Muscle of arm (tissue), 12 donors: ENCODE results near the gene NUP88. TPM values are rescaled to one million over a fixed set of nuclear protein-coding genes. Genes with fewer than 3 reads are reported as not detected.
A peak's percentile ranks its signal among the peaks of the same experiment; 100 is the strongest.

Experiments
- DNase-seq: peaks from one replicate; pipeline ENCODE4 v3.0.0-alpha.2; 2013
- polyA plus RNA-seq, 12 donors: library from polyadenylated mRNA; unstranded; fragments of 120-200 nt; gene quantifications; one replicate each; pipeline ENCODE4 v1.2.1, GENCODE V29; 2013; ENCODE audit not compliant: insufficient read length in 12 of 12

Gene NUP88
- polyA plus RNA-seq, 12 donors: 29.1 to 61.7 (median 48.5) TPM; not detected in 1

DNA sequence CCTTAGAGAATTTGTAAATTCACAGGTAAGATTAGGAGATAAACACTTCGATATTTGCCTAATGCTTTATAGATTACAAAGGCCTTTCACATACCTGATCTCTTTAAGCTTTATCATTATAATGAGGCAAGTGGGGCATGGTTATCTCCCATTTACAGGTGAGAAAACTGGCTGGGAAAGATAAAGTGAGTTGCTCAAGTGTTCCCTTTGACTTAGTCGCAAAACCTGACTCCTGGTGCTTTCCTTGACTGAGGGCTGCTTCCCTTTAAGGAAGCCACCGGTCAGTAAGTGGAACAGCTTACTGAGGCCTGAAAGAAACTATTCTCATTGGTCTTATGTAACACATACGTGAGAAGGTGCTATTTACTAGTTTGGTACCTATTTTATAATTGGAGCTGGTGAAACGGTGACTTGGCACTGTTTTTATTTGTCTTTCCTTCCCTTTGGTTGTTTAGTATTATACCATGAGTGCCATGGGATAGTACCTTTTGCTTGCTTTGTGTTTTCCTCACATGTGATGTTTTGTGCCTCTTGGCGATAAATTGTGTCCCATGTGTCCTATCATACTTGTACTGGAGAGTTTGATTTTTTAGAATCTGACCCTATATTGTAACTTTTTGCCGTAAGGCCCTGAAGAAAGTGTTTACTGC, 57.2 kb downstream of the NUP88 start:
- no peak for DNase-seq

DNA sequence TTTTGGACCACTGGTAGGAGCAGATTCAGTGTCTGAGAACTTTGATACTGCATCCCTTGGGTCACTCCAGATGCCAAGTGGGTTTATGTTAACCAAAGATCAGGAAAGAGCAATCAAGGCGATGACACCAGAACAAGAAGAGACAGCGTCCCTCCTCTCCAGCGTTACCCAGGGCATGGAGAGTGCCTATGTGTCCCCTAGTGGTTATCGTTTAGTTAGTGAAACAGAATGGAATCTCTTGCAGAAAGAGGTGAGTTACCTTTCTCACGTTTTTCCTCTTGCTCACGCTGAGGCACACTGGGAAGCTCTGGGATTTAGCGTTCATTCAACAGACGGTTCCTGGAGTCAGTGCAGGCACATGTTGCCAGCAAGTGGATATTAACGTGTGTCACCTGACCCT, 58.0 kb downstream of the NUP88 start:
- no peak for DNase-seq

DNA sequence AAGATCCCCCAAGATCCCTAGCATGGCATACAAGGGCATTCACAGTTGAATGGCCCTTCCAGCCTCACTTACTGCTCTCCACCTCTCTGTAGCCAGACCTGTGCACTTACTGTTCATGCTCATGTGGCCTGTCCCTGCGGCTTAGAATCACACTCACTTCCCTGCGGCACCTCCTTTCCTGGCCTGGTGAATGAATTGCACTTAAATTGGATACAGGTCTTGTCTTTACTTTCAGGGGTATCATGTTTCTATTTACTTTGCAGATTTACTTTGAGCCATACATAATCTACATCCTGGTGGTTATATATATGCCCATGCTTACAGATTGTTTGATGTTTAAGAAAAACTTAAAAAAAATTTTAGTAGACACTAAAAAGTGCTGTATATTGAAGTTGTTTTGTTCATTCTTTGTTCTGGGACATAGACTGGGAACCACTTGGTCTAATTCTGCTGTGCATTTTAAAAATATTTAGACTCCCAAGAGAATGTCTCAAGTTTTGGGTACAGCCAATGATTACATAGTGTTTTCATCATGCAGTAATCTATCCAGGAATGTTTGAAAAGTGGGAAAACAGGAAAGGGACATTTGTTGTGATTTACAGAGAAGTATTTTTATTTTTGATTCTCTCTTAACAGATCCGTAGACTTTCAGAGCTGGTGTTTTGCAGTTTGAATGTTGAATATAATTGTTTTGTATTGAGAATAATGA, 63.9 kb downstream of the NUP88 start:
- peak; percentile 26 for DNase-seq

DNA sequence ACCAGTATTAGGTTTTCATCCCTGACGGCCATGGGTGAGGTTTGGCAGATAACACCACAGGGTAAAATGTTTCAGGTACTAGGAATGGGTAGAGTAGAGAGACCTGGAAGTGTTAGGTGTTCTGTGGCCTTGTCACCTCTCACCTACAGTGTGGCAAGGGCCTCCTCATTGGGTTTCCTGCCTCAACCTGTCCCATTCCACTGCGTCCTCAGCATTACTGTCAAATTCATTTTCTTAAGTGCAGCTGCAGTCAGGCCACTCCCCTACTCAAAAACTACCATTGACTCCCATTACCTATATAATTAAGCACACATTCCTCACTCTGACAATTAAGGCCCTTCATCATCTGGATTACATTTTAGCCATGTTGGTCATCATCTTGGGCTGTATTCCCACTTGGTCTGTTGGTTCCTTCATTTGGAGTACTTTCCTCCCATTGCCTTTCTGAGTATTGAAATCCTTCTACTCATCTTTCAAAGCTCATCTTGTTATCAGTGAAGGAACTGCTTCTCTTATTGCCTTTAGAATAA, 64.5 kb downstream of the NUP88 start:
- DNase-seq: no peak

DNA sequence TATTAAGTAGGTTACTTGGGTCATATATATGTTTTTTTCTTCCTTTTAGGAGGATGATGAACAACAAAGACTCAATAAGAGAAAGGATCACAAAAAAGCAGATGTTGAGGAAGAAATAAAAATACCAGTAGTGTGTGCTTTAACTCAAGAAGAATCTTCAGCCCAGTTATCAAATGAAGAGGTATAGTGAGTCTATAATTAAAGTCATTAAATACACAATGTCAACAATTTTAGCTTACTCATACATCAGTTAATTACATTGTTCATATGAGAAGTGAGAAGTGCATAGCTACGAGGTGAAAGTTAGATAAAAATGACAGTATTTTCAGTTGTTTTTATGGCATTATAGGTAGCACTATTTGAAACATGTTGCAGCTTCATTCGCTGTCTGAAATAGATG, 65.2 kb downstream of the NUP88 start:
- no peak for DNase-seq

DNA sequence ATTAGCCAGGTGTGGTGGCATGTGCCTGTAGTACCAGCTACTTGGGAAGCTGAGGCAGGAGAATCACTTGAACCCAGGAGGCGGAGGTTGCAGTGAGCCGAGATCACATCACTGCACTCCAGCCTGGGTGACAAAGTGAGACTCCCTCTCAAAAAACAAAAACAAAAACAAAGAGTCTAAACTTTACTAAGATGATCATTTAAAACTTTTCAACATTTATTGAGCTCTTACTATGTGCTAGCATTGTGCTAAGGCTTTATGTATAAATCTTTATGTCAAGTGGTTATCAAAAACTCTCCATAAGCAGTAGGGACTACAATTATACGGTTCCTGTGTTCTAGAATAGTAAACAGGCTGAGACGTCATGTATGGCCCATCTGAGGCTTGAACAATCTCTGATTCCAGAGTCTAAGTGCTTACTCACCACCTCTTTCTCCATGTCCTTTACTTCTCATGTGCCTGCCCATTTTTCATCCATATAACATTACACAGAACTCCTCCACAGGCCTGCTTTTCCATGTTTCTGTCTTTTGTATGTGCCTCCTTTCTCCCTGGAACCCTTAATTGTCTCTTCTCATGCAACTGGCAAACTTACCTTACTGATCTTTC, 66.7 kb downstream of the NUP88 start:
- DNase-seq: no peak

DNA sequence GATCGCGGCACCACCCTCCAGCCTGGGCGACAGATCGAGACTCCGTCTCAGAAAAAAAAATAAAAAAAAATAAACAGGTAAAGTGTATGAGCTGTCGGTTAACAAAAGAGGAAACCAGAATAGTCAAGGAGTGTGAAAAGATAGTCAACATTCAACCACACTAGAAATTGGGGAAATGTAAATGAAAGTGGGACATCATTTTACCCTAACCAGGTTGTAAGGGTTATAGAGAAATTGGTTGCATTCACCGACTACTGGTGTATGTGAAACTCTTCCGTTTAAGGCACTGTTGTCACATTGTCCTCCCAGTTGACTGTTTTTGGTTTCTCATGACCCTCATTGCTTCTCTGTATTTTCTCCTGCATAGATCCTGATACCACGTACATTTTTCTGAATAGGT, 74.5 kb downstream of the NUP88 start:
- DNase-seq: no peak

Other genes starting within 250 kb of the NUP88 start
- gene ZNF594, start 227.8 kb downstream of the NUP88 start, polyA plus RNA-seq: 10 to 100 TPM in 7 of 12 donors, 1 to 10 TPM in 4, not detected in 1; 9.2 to 16.3 (median 11.6) TPM
- gene SCIMP, start 184.8 kb downstream of the NUP88 start, polyA plus RNA-seq: 1 to 10 TPM in 7 of 12 donors, under 1 TPM in 3, not detected in 2; 0.66 to 2.9 (median 1.4) TPM
- 10 to 100 TPM in 11 of 12 donors, not detected in 1; 52.4 to 90.8 (median 58.3) TPM for gene RABEP1, start 137.4 kb downstream of the NUP88 start, polyA plus RNA-seq
- 10 to 100 TPM in 11 of 12 donors, not detected in 1; 38.8 to 62.5 (median 47.1) TPM for gene RPAIN, start 520 bp upstream of the NUP88 start, polyA plus RNA-seq
- gene C1QBP, start 19.5 kb upstream of the NUP88 start, polyA plus RNA-seq: 100 to 1,000 TPM in 10 of 12 donors, 10 to 100 TPM in 1, not detected in 1; 66.1 to 137 (median 117) TPM
- gene DHX33, start 49.3 kb upstream of the NUP88 start, polyA plus RNA-seq: 10 to 100 TPM; 10.4 to 98.9 (median 13.0) TPM
- 10 to 100 TPM in 11 of 12 donors, not detected in 1; 39.8 to 60.1 (median 50.4) TPM for gene DERL2, start 66.5 kb upstream of the NUP88 start, polyA plus RNA-seq
- gene MIS12, start 66.9 kb upstream of the NUP88 start, polyA plus RNA-seq: 10 to 100 TPM in 11 of 12 donors, not detected in 1; 15.6 to 32.4 (median 26.4) TPM
- 10 to 100 TPM in 11 of 12 donors, not detected in 1; 52.4 to 78.7 (median 60.9) TPM for gene NLRP1, start 164.8 kb upstream of the NUP88 start, polyA plus RNA-seq